Fibroblast of skin of back (primary cell): ENCODE results near the gene ERI2.
"Not testable (repeated sequence)": the region's sequence is repeated elsewhere in the genome, so short reads cannot be mapped to it uniquely, and the experiment has no call there.

Experiments used
- DNase-seq: peaks from one replicate; pipeline ENCODE4 v3.0.0-alpha.2; 2013

The ERI2 gene

GRCh38 chr16:20763461-20764232 is 42.6 kb downstream of the ERI2 start, which contains the start of gene ACSM3:
ACSM3 (plus strand) TSS chr16:20764014; CDS start chr16:20770035, 6,021 bp downstream.
- peak; percentile 70 for DNase-seq

- DNase-seq: no peak
Measured at GRCh38 chr16:20762404-20763123, 43.7 kb downstream of the ERI2 start.

GRCh38 chr16:20761175-20761574 is 45.1 kb downstream of the ERI2 start:
- no peak for DNase-seq

- no peak for DNase-seq
Measured at GRCh38 chr16:20760346-20760745, 45.9 kb downstream of the ERI2 start.

- not testable (repeated sequence) for DNase-seq
Measured at GRCh38 chr16:20755799-20756198, 50.5 kb downstream of the ERI2 start.

GRCh38 chr16:20755238-20755637 is 51.0 kb downstream of the ERI2 start:
- no peak for DNase-seq

- no peak for DNase-seq
Measured at GRCh38 chr16:20753727-20754126, 52.5 kb downstream of the ERI2 start.

- DNase-seq: no peak
Measured at GRCh38 chr16:20750558-20750957, 55.7 kb downstream of the ERI2 start.

- no peak for DNase-seq
Measured at GRCh38 chr16:20749474-20749873, 56.8 kb downstream of the ERI2 start.

- DNase-seq: no peak
Measured at GRCh38 chr16:20747030-20747816, 59.0 kb downstream of the ERI2 start.

- DNase-seq: no peak
Measured at GRCh38 chr16:20746461-20746860, 59.8 kb downstream of the ERI2 start.
